Transverse colon (tissue), 3 donors: Measurements from ENCODE around the gene PXDC1.

Experiments
- CTCF ChIP-seq, 5 experiments: fragments of 200-600 bp in 3 of 5; fragments of 450-650 bp in 2 of 5; sonication (generic) in 3 of 5; IDR thresholded peaks; 1 replicate in 2 of 5; 2 replicates in 3 of 5; pipeline ENCODE4 v1.5.1; 2016 to 2017; ENCODE audit warnings: antibody characterized with exemption in 5 of 5, inconsistent platforms in 3 of 5, mild to moderate bottlenecking in 2 of 5, moderate library complexity in 1 of 5
- POLR2A ChIP-seq: fragments of 450-650 bp; IDR thresholded peaks from one replicate; pipeline ENCODE4 v1.6.1; 2016; ENCODE audit warnings: antibody characterized with exemption, mild to moderate bottlenecking, moderate library complexity

- no peak for TF ChIP-seq CTCF (IDR thresholded peaks at IDR 0.05)
- TF ChIP-seq POLR2A: no peak
Measured at GRCh38 chr6:3756546-3756945, 5.0 kb upstream of the PXDC1 start.
